ENCODE results near the gene PCLO.
"Not testable (repeated sequence)": the region's sequence is repeated elsewhere in the genome, so short reads cannot be mapped to it uniquely, and the experiment has no call there.

PCLO gene

GRCh38 chr7:82957521-82957920 is 205.2 kb downstream of the PCLO start:
- Histone ChIP-seq H3K4me1 (ENCODE audit: control insufficient read depth in 1 of 2, insufficient read depth in 2 of 2, low read length in 2 of 2) (no peaks in the 10 kb centered on the region), H3K9me3 (ENCODE audit: control insufficient read depth in 1 of 2, low read length in 2 of 2) (no peaks in the 10 kb centered on the region), H3K27me3 (ENCODE audit: low read depth, low read length) (no peaks in the 10 kb centered on the region)

GRCh38 chr7:82953324-82954027 is 209.2 kb downstream of the PCLO start:
- H3K36me3 ChIP-seq (ENCODE audit: control insufficient read depth in 1 of 2, insufficient read depth in 2 of 2, low read length in 2 of 2): no peaks in the 10 kb centered on the region
- H3K4me3 ChIP-seq (ENCODE audit: low read depth in 1 of 2, low read length in 2 of 2): no peak overlapping the region
- H3K4me1 ChIP-seq (ENCODE audit: control insufficient read depth in 1 of 2, insufficient read depth in 2 of 2, low read length in 2 of 2): no peaks in the 10 kb centered on the region
- H3K27me3 ChIP-seq (ENCODE audit: low read depth, low read length): no peaks in the 10 kb centered on the region
- H3K27ac ChIP-seq (ENCODE audit: low read length): no peak overlapping the region
- no peaks in the 10 kb centered on the region for H3K9me3 ChIP-seq (ENCODE audit: control insufficient read depth in 1 of 2, low read length in 2 of 2)

More at GRCh38 chr7:82957521-82957920, 205.2 kb downstream of the PCLO start:
- no peak overlapping the region for H3K4me3 ChIP-seq (ENCODE audit: low read depth in 1 of 2, low read length in 2 of 2)
- H3K27ac ChIP-seq (ENCODE audit: low read length): no peak overlapping the region
- H3K36me3 ChIP-seq (ENCODE audit: control insufficient read depth in 1 of 2, insufficient read depth in 2 of 2, low read length in 2 of 2): no peaks in the 10 kb centered on the region

GRCh38 chr7:82950436-82950835 is 212.2 kb downstream of the PCLO start:
- Histone ChIP-seq H3K27ac (ENCODE audit: low read length) (no peak overlapping the region), H3K36me3 (ENCODE audit: control insufficient read depth in 1 of 2, insufficient read depth in 2 of 2, low read length in 2 of 2) (no peaks in the 10 kb centered on the region), H3K27me3 (ENCODE audit: low read depth, low read length) (no peaks in the 10 kb centered on the region), H3K4me1 (ENCODE audit: control insufficient read depth in 1 of 2, insufficient read depth in 2 of 2, low read length in 2 of 2) (no peaks in the 10 kb centered on the region), H3K4me3 (ENCODE audit: low read depth in 1 of 2, low read length in 2 of 2) (no peak overlapping the region), H3K9me3 (ENCODE audit: control insufficient read depth in 1 of 2, low read length in 2 of 2) (no peaks in the 10 kb centered on the region)

- no peak overlapping the region for H3K4me3 ChIP-seq (ENCODE audit: low read depth in 1 of 2, low read length in 2 of 2)
- no peaks in the 10 kb centered on the region for H3K27me3 ChIP-seq (ENCODE audit: low read depth, low read length)
- no peaks in the 10 kb centered on the region for H3K9me3 ChIP-seq (ENCODE audit: control insufficient read depth in 1 of 2, low read length in 2 of 2)
- no peaks in the 10 kb centered on the region for H3K36me3 ChIP-seq (ENCODE audit: control insufficient read depth in 1 of 2, insufficient read depth in 2 of 2, low read length in 2 of 2)
- no peaks in the 10 kb centered on the region for H3K4me1 ChIP-seq (ENCODE audit: control insufficient read depth in 1 of 2, insufficient read depth in 2 of 2, low read length in 2 of 2)
- no peak overlapping the region for H3K27ac ChIP-seq (ENCODE audit: low read length)
These were observed 217.2 kb downstream of the PCLO start for GRCh38 chr7:82945480-82945879.

GRCh38 chr7:82945056-82945455 is 217.6 kb downstream of the PCLO start:
- no peaks in the 10 kb centered on the region for H3K9me3 ChIP-seq (ENCODE audit: control insufficient read depth in 1 of 2, low read length in 2 of 2)
- no peaks in the 10 kb centered on the region for H3K36me3 ChIP-seq (ENCODE audit: control insufficient read depth in 1 of 2, insufficient read depth in 2 of 2, low read length in 2 of 2)
- no peak overlapping the region for H3K4me3 ChIP-seq (ENCODE audit: low read depth in 1 of 2, low read length in 2 of 2)
- H3K27ac ChIP-seq (ENCODE audit: low read length): no peak overlapping the region
- no peaks in the 10 kb centered on the region for H3K27me3 ChIP-seq (ENCODE audit: low read depth, low read length)
- H3K4me1 ChIP-seq (ENCODE audit: control insufficient read depth in 1 of 2, insufficient read depth in 2 of 2, low read length in 2 of 2): no peaks in the 10 kb centered on the region

GRCh38 chr7:82932516-82932915 is 230.2 kb downstream of the PCLO start:
- Histone ChIP-seq H3K4me1 (ENCODE audit: control insufficient read depth in 1 of 2, insufficient read depth in 2 of 2, low read length in 2 of 2) (no peaks in the 10 kb centered on the region), H3K36me3 (ENCODE audit: control insufficient read depth in 1 of 2, insufficient read depth in 2 of 2, low read length in 2 of 2) (no peaks in the 10 kb centered on the region), H3K27me3 (ENCODE audit: low read depth, low read length) (no peaks in the 10 kb centered on the region), H3K27ac (ENCODE audit: low read length) (no peak overlapping the region), H3K9me3 (ENCODE audit: control insufficient read depth in 1 of 2, low read length in 2 of 2) (no peaks in the 10 kb centered on the region), H3K4me3 (ENCODE audit: low read depth in 1 of 2, low read length in 2 of 2) (no peak overlapping the region)

GRCh38 chr7:82926477-82926876 is 236.2 kb downstream of the PCLO start:
- Histone ChIP-seq H3K27me3 (ENCODE audit: low read depth, low read length) (no peaks in the 10 kb centered on the region), H3K9me3 (ENCODE audit: control insufficient read depth in 1 of 2, low read length in 2 of 2) (no peaks in the 10 kb centered on the region), H3K36me3 (ENCODE audit: control insufficient read depth in 1 of 2, insufficient read depth in 2 of 2, low read length in 2 of 2) (no peaks in the 10 kb centered on the region), H3K4me1 (ENCODE audit: control insufficient read depth in 1 of 2, insufficient read depth in 2 of 2, low read length in 2 of 2) (no peaks in the 10 kb centered on the region), H3K27ac (ENCODE audit: low read length) (no peak overlapping the region), H3K4me3 (ENCODE audit: low read depth in 1 of 2, low read length in 2 of 2) (no peak overlapping the region)

GRCh38 chr7:82925331-82925730 is 237.4 kb downstream of the PCLO start:
- Histone ChIP-seq H3K36me3 (ENCODE audit: control insufficient read depth in 1 of 2, insufficient read depth in 2 of 2, low read length in 2 of 2) (no peaks in the 10 kb centered on the region), H3K4me3 (ENCODE audit: low read depth in 1 of 2, low read length in 2 of 2) (no peak overlapping the region), H3K4me1 (ENCODE audit: control insufficient read depth in 1 of 2, insufficient read depth in 2 of 2, low read length in 2 of 2) (no peaks in the 10 kb centered on the region), H3K27me3 (ENCODE audit: low read depth, low read length) (no peaks in the 10 kb centered on the region), H3K9me3 (ENCODE audit: control insufficient read depth in 1 of 2, low read length in 2 of 2) (no peaks in the 10 kb centered on the region), H3K27ac (ENCODE audit: low read length) (no peak overlapping the region)

GRCh38 chr7:82906502-82906901 is 256.2 kb downstream of the PCLO start:
- Histone ChIP-seq H3K27ac (ENCODE audit: low read length) (no peak overlapping the region), H3K9me3 (ENCODE audit: control insufficient read depth in 1 of 2, low read length in 2 of 2) (no peaks in the 10 kb centered on the region), H3K36me3 (ENCODE audit: control insufficient read depth in 1 of 2, insufficient read depth in 2 of 2, low read length in 2 of 2) (no peaks in the 10 kb centered on the region), H3K4me1 (ENCODE audit: control insufficient read depth in 1 of 2, insufficient read depth in 2 of 2, low read length in 2 of 2) (no peaks in the 10 kb centered on the region), H3K4me3 (ENCODE audit: low read depth in 1 of 2, low read length in 2 of 2) (no peak overlapping the region), H3K27me3 (ENCODE audit: low read depth, low read length) (no peaks in the 10 kb centered on the region)

- Histone ChIP-seq H3K9me3 (ENCODE audit: control insufficient read depth in 1 of 2, low read length in 2 of 2) (no peaks in the 10 kb centered on the region), H3K4me3 (ENCODE audit: low read depth in 1 of 2, low read length in 2 of 2) (no peak overlapping the region), H3K27ac (ENCODE audit: low read length) (no peak overlapping the region), H3K27me3 (ENCODE audit: low read depth, low read length) (no peaks in the 10 kb centered on the region), H3K36me3 (ENCODE audit: control insufficient read depth in 1 of 2, insufficient read depth in 2 of 2, low read length in 2 of 2) (no peaks in the 10 kb centered on the region), H3K4me1 (ENCODE audit: control insufficient read depth in 1 of 2, insufficient read depth in 2 of 2, low read length in 2 of 2) (no peaks in the 10 kb centered on the region)
These were observed 257.8 kb downstream of the PCLO start for GRCh38 chr7:82904871-82905270.

GRCh38 chr7:82901098-82901497 is 261.6 kb downstream of the PCLO start:
- not testable (repeated sequence) for H3K27ac ChIP-seq (ENCODE audit: low read length); H3K27me3 ChIP-seq (ENCODE audit: low read depth, low read length); H3K4me1 ChIP-seq (ENCODE audit: control insufficient read depth in 1 of 2, insufficient read depth in 2 of 2, low read length in 2 of 2); H3K4me3 ChIP-seq (ENCODE audit: low read depth in 1 of 2, low read length in 2 of 2); H3K36me3 ChIP-seq (ENCODE audit: control insufficient read depth in 1 of 2, insufficient read depth in 2 of 2, low read length in 2 of 2); H3K9me3 ChIP-seq (ENCODE audit: control insufficient read depth in 1 of 2, low read length in 2 of 2)

- no peaks in the 10 kb centered on the region for H3K4me1 ChIP-seq (ENCODE audit: control insufficient read depth in 1 of 2, insufficient read depth in 2 of 2, low read length in 2 of 2)
- no peaks in the 10 kb centered on the region for H3K36me3 ChIP-seq (ENCODE audit: control insufficient read depth in 1 of 2, insufficient read depth in 2 of 2, low read length in 2 of 2)
- H3K9me3 ChIP-seq (ENCODE audit: control insufficient read depth in 1 of 2, low read length in 2 of 2): no peaks in the 10 kb centered on the region
- no peaks in the 10 kb centered on the region for H3K27me3 ChIP-seq (ENCODE audit: low read depth, low read length)
- H3K27ac ChIP-seq (ENCODE audit: low read length): no peak overlapping the region
- no peak overlapping the region for H3K4me3 ChIP-seq (ENCODE audit: low read depth in 1 of 2, low read length in 2 of 2)
These were observed 265.2 kb downstream of the PCLO start for GRCh38 chr7:82897500-82897899.

Measured in muscle layer of duodenum (tissue), 2 donors.